ENCODE measurements around the gene SLC4A11.
A peak's percentile ranks its signal among the peaks of the same experiment; 100 is the strongest.

Gene SLC4A11

DNA sequence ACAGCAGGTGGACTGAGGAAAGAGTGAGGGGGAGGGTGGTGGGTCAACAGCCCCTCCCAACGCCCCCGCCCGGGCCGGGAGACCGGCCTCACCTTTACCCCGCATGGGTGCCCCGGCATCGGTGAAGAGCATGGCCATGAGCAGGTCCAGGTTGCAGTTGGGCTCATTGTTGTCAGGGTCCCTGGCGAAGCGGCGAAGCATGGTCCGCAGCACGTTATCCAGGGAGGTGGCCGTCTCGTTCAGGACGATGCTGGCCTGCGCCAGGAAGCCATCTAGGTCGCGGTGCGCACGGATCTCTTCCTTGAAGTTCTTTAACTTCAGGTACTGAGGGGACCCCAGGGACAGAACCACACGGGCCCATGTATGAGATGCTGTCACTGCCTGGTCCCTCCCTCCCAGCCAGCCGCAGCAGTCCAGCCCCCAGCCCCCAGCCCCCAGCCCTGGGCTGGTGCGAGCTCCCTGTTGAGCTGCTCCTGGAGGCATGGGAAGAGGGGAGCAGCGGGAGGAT is 4.9 kb downstream of the SLC4A11 start:
- peaks cover 9% of the 10 kb centered on the region for H3K4me1 ChIP-seq (ENCODE audit: insufficient read depth, poor library complexity, severe bottlenecking)
- TF ChIP-seq CTCF (IDR thresholded peaks at IDR 0.05; ENCODE audit: poor library complexity, severe bottlenecking), result no peak
- no peaks in the 10 kb centered on the region for H3K36me3 ChIP-seq (ENCODE audit: low read depth)
- DNase-seq (ENCODE audit: low spot score), result peak; percentile 66
- no peak overlapping the region for H3K4me3 ChIP-seq (ENCODE audit: severe bottlenecking)
- peaks cover 6% of the 10 kb centered on the region for H3K27me3 ChIP-seq (ENCODE audit: insufficient read depth, poor library complexity, severe bottlenecking)
- ATAC-seq (ENCODE audit: low read depth), result no peak
- H3K27ac ChIP-seq (ENCODE audit: poor library complexity, severe bottlenecking), result no peak overlapping the region
- H3K9me3 ChIP-seq (ENCODE audit: severe bottlenecking), result no peaks in the 10 kb centered on the region

GRCh38 chr20:3233131-3233990 is 5.6 kb downstream of the SLC4A11 start:
- ATAC-seq (ENCODE audit: low read depth), result no peak
- Histone ChIP-seq H3K9me3 (ENCODE audit: severe bottlenecking) (no peaks in the 10 kb centered on the region), H3K36me3 (ENCODE audit: low read depth) (no peaks in the 10 kb centered on the region), H3K4me1 (ENCODE audit: insufficient read depth, poor library complexity, severe bottlenecking) (peaks cover 9% of the 10 kb centered on the region), H3K27ac (ENCODE audit: poor library complexity, severe bottlenecking) (no peak overlapping the region), H3K4me3 (ENCODE audit: severe bottlenecking) (no peak overlapping the region), H3K27me3 (ENCODE audit: insufficient read depth, poor library complexity, severe bottlenecking) (peaks cover 6% of the 10 kb centered on the region)
- no peak for TF ChIP-seq CTCF (IDR thresholded peaks at IDR 0.05; ENCODE audit: poor library complexity, severe bottlenecking)
- peak; percentile 65 for DNase-seq (ENCODE audit: low spot score)

DNA sequence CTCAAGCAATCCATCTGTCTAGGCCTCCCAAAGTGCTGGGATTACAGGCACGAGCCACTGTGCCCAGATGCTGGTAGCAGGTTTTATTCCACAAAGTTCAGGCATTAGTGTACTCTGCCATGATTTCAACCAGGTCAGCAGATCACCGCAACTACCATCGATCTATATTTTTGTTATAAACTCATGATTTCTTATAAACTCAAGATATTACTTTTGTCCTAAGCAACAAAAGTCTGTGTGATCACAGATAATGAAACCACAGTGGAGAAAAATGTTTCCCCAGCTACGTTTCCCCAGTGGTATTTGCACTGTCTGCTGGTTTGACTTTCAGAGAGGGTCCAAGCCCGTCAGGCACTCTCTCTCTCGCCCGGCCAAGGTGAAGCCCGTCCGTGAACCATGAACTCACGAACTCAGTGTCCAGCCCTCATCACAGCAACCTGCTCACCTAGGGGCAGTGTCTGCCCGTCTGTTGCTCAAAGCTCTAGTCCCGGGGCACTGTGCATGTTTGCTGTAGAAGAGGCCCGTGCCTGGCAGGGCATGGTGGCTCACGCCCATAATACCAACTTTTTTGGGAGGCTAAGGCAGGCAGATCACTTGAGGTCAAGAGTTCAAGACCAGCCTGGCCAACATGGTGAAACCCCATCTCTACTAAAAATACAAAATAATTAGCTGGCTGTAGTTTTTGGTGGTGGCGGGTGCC is 7.0 kb downstream of the SLC4A11 start:
- ATAC-seq (ENCODE audit: low read depth), result no peak
- Histone ChIP-seq H3K4me3 (ENCODE audit: severe bottlenecking) (no peak overlapping the region), H3K9me3 (ENCODE audit: severe bottlenecking) (no peaks in the 10 kb centered on the region), H3K27ac (ENCODE audit: poor library complexity, severe bottlenecking) (no peak overlapping the region), H3K27me3 (ENCODE audit: insufficient read depth, poor library complexity, severe bottlenecking) (no peaks in the 10 kb centered on the region), H3K4me1 (ENCODE audit: insufficient read depth, poor library complexity, severe bottlenecking) (peaks cover 9% of the 10 kb centered on the region), H3K36me3 (ENCODE audit: low read depth) (peaks cover 2% of the 10 kb centered on the region; the same call in 1 of the 2 replicates)
- no peak for TF ChIP-seq CTCF (IDR thresholded peaks at IDR 0.05; ENCODE audit: poor library complexity, severe bottlenecking)
- peak; percentile 59 for DNase-seq (ENCODE audit: low spot score)

DNA sequence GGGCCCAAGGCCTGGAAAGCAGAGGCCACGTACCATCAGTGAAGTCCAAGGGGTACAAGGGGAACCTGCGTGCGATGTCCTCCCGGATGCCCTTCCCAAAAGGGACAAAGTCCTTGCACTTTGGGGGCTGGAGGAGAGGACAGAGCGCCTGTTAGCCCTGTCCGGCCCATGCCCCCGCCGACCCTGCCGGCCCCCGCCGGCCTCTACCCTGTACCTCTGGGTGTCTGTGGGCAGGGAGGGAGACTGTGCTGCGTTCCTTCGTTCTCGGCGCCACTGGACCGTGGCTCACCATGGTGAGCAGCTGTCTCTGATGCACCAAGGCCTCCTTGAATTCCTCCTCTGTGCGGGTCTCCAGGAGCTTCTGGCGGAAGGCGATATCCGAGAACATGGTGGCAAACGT is 7.9 kb downstream of the SLC4A11 start:
- Histone ChIP-seq H3K27me3 (ENCODE audit: insufficient read depth, poor library complexity, severe bottlenecking) (no peaks in the 10 kb centered on the region), H3K27ac (ENCODE audit: poor library complexity, severe bottlenecking) (no peak overlapping the region), H3K4me1 (ENCODE audit: insufficient read depth, poor library complexity, severe bottlenecking) (peaks cover 7% of the 10 kb centered on the region), H3K36me3 (ENCODE audit: low read depth) (peaks cover 4% of the 10 kb centered on the region; the same call in 1 of the 2 replicates), H3K9me3 (ENCODE audit: severe bottlenecking) (no peaks in the 10 kb centered on the region), H3K4me3 (ENCODE audit: severe bottlenecking) (no peak overlapping the region)
- DNase-seq (ENCODE audit: low spot score) (peak; percentile 48), ATAC-seq (ENCODE audit: low read depth) (no peak)
- no peak for TF ChIP-seq CTCF (IDR thresholded peaks at IDR 0.05; ENCODE audit: poor library complexity, severe bottlenecking)

Data from RWPE2 (cell line).